HG03457 (cell line): ENCODE measurements around the gene HSD17B8.

Source experiments
- ATAC-seq: cut with Tn5 transposase; IDR thresholded peaks from one replicate; pipeline ENCODE4 v1.9.1; 2021; ENCODE audit warnings: moderate number of reproducible peaks; ENCODE audit not compliant: unreplicated experiment

HSD17B8 gene

GRCh38 chr6:33190504-33191107, 13.8 kb upstream of the HSD17B8 start:
- no peak for ATAC-seq

GRCh38 chr6:33191383-33192104, 12.9 kb upstream of the HSD17B8 start:
- no peak for ATAC-seq

GRCh38 chr6:33192105-33192646, 12.3 kb upstream of the HSD17B8 start, which contains the start of gene COL11A2:
Gene COL11A2, minus strand, starts transcription at chr6:33192467. Its CDS starts 227 bp downstream, at chr6:33192240.
- no peak for ATAC-seq

GRCh38 chr6:33192671-33193602, 11.5 kb upstream of the HSD17B8 start:
- no peak for ATAC-seq

- no peak for ATAC-seq
Measured at GRCh38 chr6:33193619-33194018, 10.8 kb upstream of the HSD17B8 start.

GRCh38 chr6:33194431-33194979, 9.9 kb upstream of the HSD17B8 start:
- ATAC-seq, result no peak

GRCh38 chr6:33195304-33196165, 8.9 kb upstream of the HSD17B8 start:
- no peak for ATAC-seq

GRCh38 chr6:33197431-33198048, 6.9 kb upstream of the HSD17B8 start:
- ATAC-seq, result no peak

- no peak for ATAC-seq
Measured at GRCh38 chr6:33198159-33198852, 6.1 kb upstream of the HSD17B8 start.

GRCh38 chr6:33198853-33199436, 5.5 kb upstream of the HSD17B8 start:
- no peak for ATAC-seq

- no peak for ATAC-seq
Measured at GRCh38 chr6:33199687-33200218, 4.7 kb upstream of the HSD17B8 start.

GRCh38 chr6:33200219-33201146, 4.0 kb upstream of the HSD17B8 start, which contains the start of the genes RXRB and SLC39A7:
Gene RXRB, minus strand, starts transcription at chr6:33200665. Its CDS starts 189 bp downstream, at chr6:33200476.
Gene SLC39A7, plus strand, starts transcription at chr6:33200867. Its CDS starts 379 bp downstream, at chr6:33201246.
- peak; percentile 42 for ATAC-seq

GRCh38 chr6:33201147-33201545, 3.3 kb upstream of the HSD17B8 start:
- ATAC-seq, result no peak

GRCh38 chr6:33201935-33202334, 2.5 kb upstream of the HSD17B8 start:
- ATAC-seq, result no peak

- no peak for ATAC-seq
Measured at GRCh38 chr6:33202799-33203198, 1.7 kb upstream of the HSD17B8 start.

- ATAC-seq, result no peak
Measured at GRCh38 chr6:33203443-33204164, 851 bp upstream of the HSD17B8 start.

GRCh38 chr6:33204165-33204414, 365 bp upstream of the HSD17B8 start:
- ATAC-seq, result no peak
